Measurements from ENCODE around the gene PITPNM3.
A peak's percentile ranks its signal among the peaks of the same experiment; 100 is the strongest.
"Not testable (repeated sequence)": the region's sequence is repeated elsewhere in the genome, so short reads cannot be mapped to it uniquely, and the experiment has no call there.

PITPNM3 gene

GRCh38 chr17:6574687-6575595 lies 18.6 kb upstream of the PITPNM3 start:
- Histone ChIP-seq H3K79me2 (ENCODE audit: control insufficient read depth, insufficient read depth, low read length, unreplicated experiment) (no peaks in the 10 kb centered on the region), H3K4me1 (ENCODE audit: control insufficient read depth, insufficient read depth, low read length, unreplicated experiment) (peaks cover 19% of the 10 kb centered on the region), H3K27ac (ENCODE audit: low read depth, low read length) (peak overlapping the region; percentile 47), H3K4me3 (ENCODE audit: low read depth, low read length) (peak overlapping the region; percentile 38; the same call in 1 of the 2 replicates), H3K27me3 (ENCODE audit: insufficient read depth, low read length) (no peaks in the 10 kb centered on the region), H2AFZ (ENCODE audit: low read length, unreplicated experiment) (no peak overlapping the region), H3K36me3 (ENCODE audit: insufficient read depth, low read length) (peaks cover 21% of the 10 kb centered on the region; the same call in 1 of the 2 replicates)

GRCh38 chr17:6573982-6574686 lies 17.8 kb upstream of the PITPNM3 start:
- no peak overlapping the region for H3K27ac ChIP-seq (ENCODE audit: low read depth, low read length)
- no peaks in the 10 kb centered on the region for H3K27me3 ChIP-seq (ENCODE audit: insufficient read depth, low read length)
- H3K36me3 ChIP-seq (ENCODE audit: insufficient read depth, low read length): peaks cover 21% of the 10 kb centered on the region; the same call in 1 of the 2 replicates
- H3K4me1 ChIP-seq (ENCODE audit: control insufficient read depth, insufficient read depth, low read length, unreplicated experiment): peaks cover 19% of the 10 kb centered on the region
- no peaks in the 10 kb centered on the region for H3K79me2 ChIP-seq (ENCODE audit: control insufficient read depth, insufficient read depth, low read length, unreplicated experiment)
- H3K4me3 ChIP-seq (ENCODE audit: low read depth, low read length): no peak overlapping the region
- H2AFZ ChIP-seq (ENCODE audit: low read length, unreplicated experiment): no peak overlapping the region

- not testable (repeated sequence) for H3K27ac ChIP-seq (ENCODE audit: low read depth, low read length); H3K27me3 ChIP-seq (ENCODE audit: insufficient read depth, low read length); H2AFZ ChIP-seq (ENCODE audit: low read length, unreplicated experiment); H3K79me2 ChIP-seq (ENCODE audit: control insufficient read depth, insufficient read depth, low read length, unreplicated experiment); H3K4me3 ChIP-seq (ENCODE audit: low read depth, low read length)
- Histone ChIP-seq H3K4me1 (ENCODE audit: control insufficient read depth, insufficient read depth, low read length, unreplicated experiment) (peaks cover 19% of the 10 kb centered on the region), H3K36me3 (ENCODE audit: insufficient read depth, low read length) (peaks cover 15% of the 10 kb centered on the region; the same call in 1 of the 2 replicates)
These were observed 17.1 kb upstream of the PITPNM3 start for GRCh38 chr17:6573495-6573894.

GRCh38 chr17:6572972-6573370 lies 16.6 kb upstream of the PITPNM3 start:
- no peak overlapping the region for H3K4me3 ChIP-seq (ENCODE audit: low read depth, low read length)
- H3K27ac ChIP-seq (ENCODE audit: low read depth, low read length): no peak overlapping the region
- no peaks in the 10 kb centered on the region for H3K79me2 ChIP-seq (ENCODE audit: control insufficient read depth, insufficient read depth, low read length, unreplicated experiment)
- H2AFZ ChIP-seq (ENCODE audit: low read length, unreplicated experiment): no peak overlapping the region
- peaks cover 9% of the 10 kb centered on the region; the same call in 1 of the 2 replicates for H3K36me3 ChIP-seq (ENCODE audit: insufficient read depth, low read length)
- peaks cover 19% of the 10 kb centered on the region for H3K4me1 ChIP-seq (ENCODE audit: control insufficient read depth, insufficient read depth, low read length, unreplicated experiment)
- H3K27me3 ChIP-seq (ENCODE audit: insufficient read depth, low read length): no peaks in the 10 kb centered on the region

- H3K36me3 ChIP-seq (ENCODE audit: insufficient read depth, low read length): no peaks in the 10 kb centered on the region
- H3K4me3 ChIP-seq (ENCODE audit: low read depth, low read length): no peak overlapping the region
- H3K27me3 ChIP-seq (ENCODE audit: insufficient read depth, low read length): no peaks in the 10 kb centered on the region
- H3K4me1 ChIP-seq (ENCODE audit: control insufficient read depth, insufficient read depth, low read length, unreplicated experiment): peaks cover 19% of the 10 kb centered on the region
- no peak overlapping the region for H3K27ac ChIP-seq (ENCODE audit: low read depth, low read length)
- no peaks in the 10 kb centered on the region for H3K79me2 ChIP-seq (ENCODE audit: control insufficient read depth, insufficient read depth, low read length, unreplicated experiment)
- H2AFZ ChIP-seq (ENCODE audit: low read length, unreplicated experiment): no peak overlapping the region
These were observed 15.1 kb upstream of the PITPNM3 start for GRCh38 chr17:6571452-6571781.

GRCh38 chr17:6570731-6571451 lies 14.5 kb upstream of the PITPNM3 start:
- H3K36me3 ChIP-seq (ENCODE audit: insufficient read depth, low read length): no peaks in the 10 kb centered on the region
- no peak overlapping the region for H2AFZ ChIP-seq (ENCODE audit: low read length, unreplicated experiment)
- H3K27me3 ChIP-seq (ENCODE audit: insufficient read depth, low read length): no peaks in the 10 kb centered on the region
- H3K79me2 ChIP-seq (ENCODE audit: control insufficient read depth, insufficient read depth, low read length, unreplicated experiment): no peaks in the 10 kb centered on the region
- no peak overlapping the region for H3K27ac ChIP-seq (ENCODE audit: low read depth, low read length)
- peaks cover 18% of the 10 kb centered on the region for H3K4me1 ChIP-seq (ENCODE audit: control insufficient read depth, insufficient read depth, low read length, unreplicated experiment)
- no peak overlapping the region for H3K4me3 ChIP-seq (ENCODE audit: low read depth, low read length)

- Histone ChIP-seq H3K79me2 (ENCODE audit: control insufficient read depth, insufficient read depth, low read length, unreplicated experiment) (no peaks in the 10 kb centered on the region), H2AFZ (ENCODE audit: low read length, unreplicated experiment) (no peak overlapping the region), H3K27me3 (ENCODE audit: insufficient read depth, low read length) (no peaks in the 10 kb centered on the region), H3K36me3 (ENCODE audit: insufficient read depth, low read length) (no peaks in the 10 kb centered on the region), H3K27ac (ENCODE audit: low read depth, low read length) (no peak overlapping the region), H3K4me3 (ENCODE audit: low read depth, low read length) (no peak overlapping the region), H3K4me1 (ENCODE audit: control insufficient read depth, insufficient read depth, low read length, unreplicated experiment) (peaks cover 5% of the 10 kb centered on the region)
These were observed 13.3 kb upstream of the PITPNM3 start for GRCh38 chr17:6569370-6570285.

GRCh38 chr17:6568184-6568758 lies 11.9 kb upstream of the PITPNM3 start:
- no peaks in the 10 kb centered on the region for H3K36me3 ChIP-seq (ENCODE audit: insufficient read depth, low read length)
- no peak overlapping the region for H3K27ac ChIP-seq (ENCODE audit: low read depth, low read length)
- H3K27me3 ChIP-seq (ENCODE audit: insufficient read depth, low read length): no peaks in the 10 kb centered on the region
- no peaks in the 10 kb centered on the region for H3K4me1 ChIP-seq (ENCODE audit: control insufficient read depth, insufficient read depth, low read length, unreplicated experiment)
- no peak overlapping the region for H2AFZ ChIP-seq (ENCODE audit: low read length, unreplicated experiment)
- H3K79me2 ChIP-seq (ENCODE audit: control insufficient read depth, insufficient read depth, low read length, unreplicated experiment): no peaks in the 10 kb centered on the region
- H3K4me3 ChIP-seq (ENCODE audit: low read depth, low read length): no peak overlapping the region

GRCh38 chr17:6567528-6568183 lies 11.3 kb upstream of the PITPNM3 start:
- Histone ChIP-seq H3K4me1 (ENCODE audit: control insufficient read depth, insufficient read depth, low read length, unreplicated experiment) (no peaks in the 10 kb centered on the region), H3K27me3 (ENCODE audit: insufficient read depth, low read length) (no peaks in the 10 kb centered on the region), H3K36me3 (ENCODE audit: insufficient read depth, low read length) (no peaks in the 10 kb centered on the region), H3K4me3 (ENCODE audit: low read depth, low read length) (no peak overlapping the region), H3K27ac (ENCODE audit: low read depth, low read length) (no peak overlapping the region), H3K79me2 (ENCODE audit: control insufficient read depth, insufficient read depth, low read length, unreplicated experiment) (no peaks in the 10 kb centered on the region), H2AFZ (ENCODE audit: low read length, unreplicated experiment) (no peak overlapping the region)
